Psoas muscle (tissue), 8 donors: ENCODE data around the gene FAM219B. TPM values are rescaled to one million over a fixed set of nuclear protein-coding genes. Genes with fewer than 3 reads are reported as not detected.
A peak's percentile ranks its signal among the peaks of the same experiment; 100 is the strongest.
"Not testable (repeated sequence)": the region's sequence is repeated elsewhere in the genome, so short reads cannot be mapped to it uniquely, and the experiment has no call there.

ENCODE experiments used
- ATAC-seq, 4 donors: fragments of 200-7000 bp; cut with Tn5 transposase; one replicate each; pipeline ENCODE4 v1.9.1; 2020; ENCODE audit warnings: moderate library complexity in 3 of 4, mild to moderate bottlenecking in 2 of 4
- DNase-seq, 2 donors: peaks; one replicate each; pipeline ENCODE4 v3.0.0-alpha.2; 2020
- H3K27ac ChIP-seq: fragments of 200-600 bp; one replicate; pipeline ENCODE4 v1.8.0; 2022
- H3K27me3 ChIP-seq, 3 donors: fragments of 200-600 bp in 1 of 3; one replicate each; pipeline versions ENCODE4 v1.6.1 to v1.8.0; 2013 to 2022; ENCODE audit warnings: low read length in 2 of 3, mild to moderate bottlenecking in 2 of 3, moderate library complexity in 1 of 3; ENCODE audit not compliant: insufficient read depth in 3 of 3
- H3K36me3 ChIP-seq, 2 donors: fragments of 200-600 bp in 1 of 2; one replicate each; pipeline versions ENCODE4 v1.6.1 to v1.8.0; 2013 to 2022; ENCODE audit warnings: low read depth in 1 of 2, mild to moderate bottlenecking in 1 of 2, moderate library complexity in 1 of 2; ENCODE audit not compliant: insufficient read depth in 1 of 2
- H3K4me1 ChIP-seq: fragments of 200-600 bp; one replicate; pipeline ENCODE4 v1.8.0; 2022
- H3K4me3 ChIP-seq: fragments of 200-600 bp; one replicate; pipeline ENCODE4 v1.8.0; 2022; ENCODE audit warnings: mild to moderate bottlenecking
- H3K9me3 ChIP-seq: fragments of 200-600 bp; one replicate; pipeline ENCODE4 v1.8.0; 2022
- WGBS, 3 donors: extraction: QIAGEN DNeasy Blood & Tissue Kit; methylation state at CpG; one replicate each; pipeline versions ENCODE4 v1.1.6 to v1.1.7; 2013; 5-methylcytosine and 5-hydroxymethylcytosine counted together
- intact Hi-C, 2 donors: fragments of 100-400 bp; cut with DNase I; formaldehyde crosslinking; loops; one replicate each; pipeline versions ENCODE4 v1.11.0 to v1.14.2; 2022
- polyA plus RNA-seq, 3 donors: library from polyadenylated mRNA; stranded (reverse); fragments of 200-250 nt; gene quantifications; one replicate each; pipeline ENCODE4 v1.2.3, GENCODE V29; 2013
- total RNA-seq, 4 donors: library from RNA; stranded (reverse); fragmentation: NEBNext Ultra II Directional in 2 of 4; extraction: Animal tissue kit (Norgen Biotek cat#: 25700) in 2 of 4; gene quantifications; one replicate each; pipeline versions ENCODE4 v1.2.1 to v1.2.4, GENCODE V29; 2021 to 2023
- TF ChIP-seq, protein P1 (sequence below): fragments of 200-600 bp; IDR thresholded peaks from one replicate; pipeline ENCODE4 v1.8.0; 2022; ENCODE audit warnings: antibody characterized with exemption
- donor health status: healthy with polysubstance abuse.
- donor health status: DM: no; HTN: no; CAD: no; lungs with moderate emphysema.
- donor health status: Bipolar disorder and iron deficiency.
- donor health status: healthy.
- donor health status: DM: yes; HTN: yes; CAD: no.
- donor health status: DM: no; HTN: no; CAD: no.
- donor health status: DM: no; HTN: no; CAD: no.
- donor health status: DM: yes; HTN: yes; CAD: no.

Gene FAM219B
- total and polyA plus RNA-seq, 7 donors: 26.5 to 78.0 (median 48.4) TPM

GRCh38 chr15:74951006-74951405, 44.4 kb upstream of the FAM219B start:
- WGBS, 3 donors: 60 to 68% (median 64%) methylated on average over 3 of the region's 3 CpGs
- TF ChIP-seq, protein P1, sequence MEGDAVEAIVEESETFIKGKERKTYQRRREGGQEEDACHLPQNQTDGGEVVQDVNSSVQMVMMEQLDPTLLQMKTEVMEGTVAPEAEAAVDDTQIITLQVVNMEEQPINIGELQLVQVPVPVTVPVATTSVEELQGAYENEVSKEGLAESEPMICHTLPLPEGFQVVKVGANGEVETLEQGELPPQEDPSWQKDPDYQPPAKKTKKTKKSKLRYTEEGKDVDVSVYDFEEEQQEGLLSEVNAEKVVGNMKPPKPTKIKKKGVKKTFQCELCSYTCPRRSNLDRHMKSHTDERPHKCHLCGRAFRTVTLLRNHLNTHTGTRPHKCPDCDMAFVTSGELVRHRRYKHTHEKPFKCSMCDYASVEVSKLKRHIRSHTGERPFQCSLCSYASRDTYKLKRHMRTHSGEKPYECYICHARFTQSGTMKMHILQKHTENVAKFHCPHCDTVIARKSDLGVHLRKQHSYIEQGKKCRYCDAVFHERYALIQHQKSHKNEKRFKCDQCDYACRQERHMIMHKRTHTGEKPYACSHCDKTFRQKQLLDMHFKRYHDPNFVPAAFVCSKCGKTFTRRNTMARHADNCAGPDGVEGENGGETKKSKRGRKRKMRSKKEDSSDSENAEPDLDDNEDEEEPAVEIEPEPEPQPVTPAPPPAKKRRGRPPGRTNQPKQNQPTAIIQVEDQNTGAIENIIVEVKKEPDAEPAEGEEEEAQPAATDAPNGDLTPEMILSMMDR: no peak

GRCh38 chr15:74950078-74950908, 43.6 kb upstream of the FAM219B start:
- Histone ChIP-seq H3K4me1 (peaks cover 3% of the 10 kb centered on the region), H3K9me3 (no peaks in the 10 kb centered on the region), H3K27me3 (peaks cover 0 to 12% (median 0%) of the 10 kb centered on the region in 3 donors), H3K27ac (no peak overlapping the region), H3K36me3 (no peaks in the 10 kb centered on the region), H3K4me3 (no peak overlapping the region)
- 43 to 45% (median 44%) methylated on average over 7 of the region's 7 CpGs for WGBS, 3 donors
- DNase-seq (peak; percentile 52 to 68), ATAC-seq (peak; percentile 79 to 94 (median 90))
- TF ChIP-seq, protein P1: peak; percentile 93
- intact Hi-C loops: loop anchor here (5.0 to 10.0 kb wide), 3 partner anchors 178 to 575 kb away; no protein-coding TSS in a partner anchor

More at GRCh38 chr15:74951006-74951405, 44.4 kb upstream of the FAM219B start:
- intact Hi-C loops: loop anchor here (5.0 to 10.0 kb wide), 3 partner anchors 179 to 576 kb away; no protein-coding TSS in a partner anchor
- H3K27me3 ChIP-seq: peaks cover 0 to 19% (median 0%) of the 10 kb centered on the region in 3 donors
- H3K27ac ChIP-seq: no peak overlapping the region
- no peak overlapping the region for H3K4me3 ChIP-seq
- peaks cover 6% of the 10 kb centered on the region for H3K4me1 ChIP-seq
- ATAC-seq (peak in 1 of 4 donors; percentile 10), DNase-seq (no peak)
- H3K36me3 ChIP-seq: no peaks in the 10 kb centered on the region
- H3K9me3 ChIP-seq: no peaks in the 10 kb centered on the region

GRCh38 chr15:74937590-74938371, 31.1 kb upstream of the FAM219B start, which contains the start of gene COX5A:
Gene COX5A (minus strand): TSS chr15:74938073. CDS start chr15:74938014, 59 bp downstream.
- H3K36me3 ChIP-seq: peaks cover 0 to 6% of the 10 kb centered on the region in 2 donors
- H3K4me3 ChIP-seq: peak within 1 kb of the TSS; percentile 99
- DNase-seq: peak; percentile 95 to 97
- ATAC-seq: peak; percentile 95 to 98 (median 96)
- no peaks in the 10 kb centered on the region for H3K27me3 ChIP-seq
- no peaks in the 10 kb centered on the region for H3K9me3 ChIP-seq
- intact Hi-C loops: loop anchor here in 1 of 2 donors (5.0 kb wide), 1 partner anchor 155 kb away; the partner anchor contains the start of gene CSK
- peaks cover 30% of the 10 kb centered on the region for H3K4me1 ChIP-seq
- TF ChIP-seq, protein P1: no peak
- WGBS, 3 donors: 0 to 1% (median 0%) methylated on average over 67 to 85 of the region's 85 CpGs
- peak within 1 kb of the TSS; percentile 99 for H3K27ac ChIP-seq

DNA sequence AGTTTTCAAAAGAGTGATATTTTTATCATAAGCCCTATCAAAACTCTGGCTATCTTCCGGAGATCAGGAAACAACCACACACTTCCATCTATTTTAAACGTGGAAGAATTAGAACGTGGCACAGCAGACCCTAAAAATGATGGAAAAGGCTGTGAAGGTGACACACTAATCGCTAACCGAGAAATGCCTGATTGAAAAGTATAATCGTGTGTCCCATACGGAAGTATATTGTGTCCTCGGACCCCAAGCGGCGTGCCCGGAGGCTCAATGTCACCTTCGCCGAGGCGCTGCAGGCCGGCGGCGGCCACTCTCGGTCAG, 30.6 kb upstream of the FAM219B start:
- 0 to 1% (median 1%) methylated on average over 18 of the region's 18 CpGs for WGBS, 3 donors
- TF ChIP-seq, protein P1: no peak
- Histone ChIP-seq H3K36me3 (peaks cover 0 to 6% of the 10 kb centered on the region in 2 donors), H3K9me3 (no peaks in the 10 kb centered on the region), H3K27ac (peak overlapping the region; percentile 99), H3K27me3 (no peaks in the 10 kb centered on the region), H3K4me3 (peak overlapping the region; percentile 99), H3K4me1 (peaks cover 34% of the 10 kb centered on the region)
- ATAC-seq: no peak
- DNase-seq: no peak
- intact Hi-C loops: loop anchor here in 1 of 2 donors (5.0 kb wide), 1 partner anchor 155 kb away; the partner anchor contains the start of gene CSK

DNA sequence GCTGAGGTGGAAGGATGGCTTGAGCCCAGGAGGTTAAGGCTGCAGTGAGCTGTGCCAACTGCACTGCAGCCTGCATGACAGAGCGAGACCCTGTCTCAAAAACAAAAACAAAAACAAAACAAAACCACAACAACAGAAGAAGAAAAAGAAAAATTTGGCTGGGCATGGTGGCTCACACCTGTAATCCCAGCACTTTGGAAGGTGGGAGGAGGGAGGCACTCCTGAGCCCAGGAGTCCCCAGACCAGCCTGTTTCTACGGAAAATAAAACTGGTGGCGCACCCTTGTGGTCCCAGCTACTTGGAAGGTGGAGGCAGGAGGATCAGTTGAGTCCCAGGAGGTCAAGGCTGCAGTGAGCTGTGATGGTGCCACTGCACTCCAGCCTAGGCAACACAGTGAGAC, 28.5 kb upstream of the FAM219B start:
- WGBS, 3 donors: 67 to 73% (median 72%) methylated on average over 3 of the region's 3 CpGs
- intact Hi-C loops: loop anchor here in 1 of 2 donors (5.0 kb wide), 1 partner anchor 153 kb away; the partner anchor contains the start of gene CSK
- Histone ChIP-seq H3K27ac (peak overlapping the region; percentile 99), H3K36me3 (peaks cover 3 to 22% of the 10 kb centered on the region in 2 donors), H3K4me1 (peaks cover 34% of the 10 kb centered on the region)
- not testable (repeated sequence) for DNase-seq, H3K27me3 ChIP-seq, H3K4me3 ChIP-seq, ATAC-seq, H3K9me3 ChIP-seq
